SKM-1 treated with dmso at 0.1 percent for 144 hours (cell line): ENCODE data around the gene ARHGAP20.

ENCODE experiments used
- DNase-seq: peaks from one replicate; lab custom pipeline; 2025; ENCODE audit not compliant: unreplicated experiment; lab: John Stamatoyannopoulos, UW

ARHGAP20 gene, protein sequence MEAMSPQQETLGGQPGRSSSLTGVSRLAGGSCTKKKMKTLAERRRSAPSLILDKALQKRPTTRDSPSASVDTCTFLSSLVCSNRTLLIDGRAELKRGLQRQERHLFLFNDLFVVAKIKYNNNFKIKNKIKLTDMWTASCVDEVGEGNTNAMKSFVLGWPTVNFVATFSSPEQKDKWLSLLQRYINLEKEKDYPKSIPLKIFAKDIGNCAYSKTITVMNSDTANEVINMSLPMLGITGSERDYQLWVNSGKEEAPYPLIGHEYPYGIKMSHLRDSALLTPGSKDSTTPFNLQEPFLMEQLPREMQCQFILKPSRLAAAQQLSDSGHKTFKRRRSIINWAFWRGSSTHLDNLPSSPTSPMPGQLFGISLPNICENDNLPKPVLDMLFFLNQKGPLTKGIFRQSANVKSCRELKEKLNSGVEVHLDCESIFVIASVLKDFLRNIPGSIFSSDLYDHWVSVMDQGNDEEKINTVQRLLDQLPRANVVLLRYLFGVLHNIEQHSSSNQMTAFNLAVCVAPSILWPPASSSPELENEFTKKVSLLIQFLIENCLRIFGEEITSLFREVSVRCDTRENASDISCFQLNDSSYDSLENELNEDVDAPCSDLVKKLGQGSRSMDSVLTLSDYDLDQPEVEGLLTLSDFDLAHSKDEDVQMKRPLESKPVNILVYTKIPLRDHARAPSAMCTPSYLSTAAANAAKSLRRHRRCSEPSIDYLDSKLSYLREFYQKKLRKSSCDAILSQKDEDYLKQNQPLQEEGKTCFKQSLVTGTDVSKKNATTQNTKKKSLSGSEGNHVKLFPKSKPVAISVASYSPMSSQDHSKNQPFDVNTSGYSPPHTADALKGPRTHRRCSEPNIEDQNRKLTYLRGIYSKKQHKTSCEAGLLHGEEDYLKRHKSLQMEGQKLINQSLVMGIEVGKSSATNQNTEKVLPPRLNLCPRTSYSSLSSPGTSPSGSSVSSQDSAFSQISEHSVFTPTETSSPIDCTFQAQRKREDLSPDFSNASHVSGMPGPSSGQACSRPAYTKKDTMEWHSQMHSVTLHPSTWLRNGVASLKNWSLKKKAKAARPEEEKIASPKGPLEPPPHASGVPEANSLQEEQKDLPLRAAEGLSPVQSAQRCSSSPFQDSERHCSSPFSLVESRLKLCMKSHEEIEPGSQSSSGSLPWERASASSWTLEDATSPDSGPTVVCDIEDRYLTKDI

GRCh38 chr11:110711776-110712658 lies at the start of gene ARHGAP20:
TSS of gene ARHGAP20 (minus strand) at chr11:110712437. CDS start at chr11:110712231, 206 bp downstream.
- DNase-seq = no peak

GRCh38 chr11:110761991-110762390 lies 49.8 kb upstream of the ARHGAP20 start:
- DNase-seq = no peak

- no peak for DNase-seq
These were observed 48.9 kb upstream of the ARHGAP20 start for GRCh38 chr11:110761131-110761530.

DNA sequence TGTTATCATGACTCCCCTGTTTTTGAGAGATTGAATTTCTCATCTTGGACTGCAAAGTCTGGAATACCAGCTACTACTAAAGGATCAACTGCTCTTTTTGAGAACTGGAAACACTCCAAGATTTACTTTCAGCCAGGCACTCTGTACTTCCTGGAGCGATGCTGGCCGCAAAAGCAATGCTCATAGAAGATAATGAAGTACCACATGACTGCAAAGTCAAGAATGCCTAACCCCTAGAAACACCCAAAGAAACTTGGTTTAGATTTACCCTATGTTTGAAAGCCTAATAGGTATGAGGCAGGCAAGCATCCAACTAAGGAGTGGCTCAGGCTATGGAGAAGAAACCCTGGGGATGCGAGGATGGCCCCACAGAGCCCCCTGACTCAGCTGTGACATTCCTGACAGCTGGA lies 47.7 kb upstream of the ARHGAP20 start:
- DNase-seq = no peak

- DNase-seq = no peak
These were observed 45.9 kb upstream of the ARHGAP20 start for GRCh38 chr11:110757962-110758755.

- no peak for DNase-seq
These were observed 44.8 kb upstream of the ARHGAP20 start for GRCh38 chr11:110757066-110757465.

GRCh38 chr11:110755941-110756340 lies 43.7 kb upstream of the ARHGAP20 start:
- DNase-seq = no peak

DNA sequence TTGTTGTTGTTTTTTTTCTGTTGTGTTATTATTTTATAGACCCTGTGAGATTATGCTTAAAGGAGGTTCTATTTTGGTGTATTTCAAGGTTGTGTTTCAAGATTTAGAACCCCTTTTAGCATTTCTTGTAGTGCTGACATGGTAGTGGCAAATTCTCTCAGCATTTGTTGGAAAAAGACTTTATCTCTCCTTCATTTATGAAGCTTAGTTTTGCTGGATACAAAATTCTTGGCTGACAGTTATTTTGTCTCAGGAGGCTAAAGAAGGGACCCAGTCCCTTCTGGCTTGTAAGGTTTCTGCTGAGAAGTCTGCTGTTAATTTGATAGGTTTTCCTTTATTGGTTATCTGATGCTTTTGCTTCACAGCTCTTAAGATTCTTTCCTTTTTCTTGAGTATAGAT lies 40.7 kb upstream of the ARHGAP20 start:
- DNase-seq = no peak

- DNase-seq = no peak
These were observed 37.9 kb upstream of the ARHGAP20 start for GRCh38 chr11:110750100-110750499.

DNA sequence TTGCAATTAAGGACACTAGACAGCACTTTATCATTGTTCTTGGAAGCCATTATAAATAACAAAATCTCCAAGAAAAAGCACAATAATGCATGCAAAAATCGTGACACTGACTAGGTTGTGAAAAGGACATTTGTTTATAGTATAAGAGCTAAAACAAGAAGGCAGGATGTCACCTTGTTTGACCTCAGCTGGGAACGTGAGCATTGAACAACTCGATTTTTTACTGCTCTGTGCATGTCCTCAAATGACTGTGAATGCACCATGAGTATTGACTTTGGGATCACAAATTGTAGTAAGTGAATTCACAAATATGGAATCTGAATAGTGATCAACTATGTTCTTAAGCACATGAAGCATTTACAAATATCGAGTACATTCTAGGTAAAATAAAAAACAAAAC lies 35.3 kb upstream of the ARHGAP20 start:
- no peak for DNase-seq

- DNase-seq = no peak
These were observed 26.4 kb upstream of the ARHGAP20 start for GRCh38 chr11:110738641-110739040.

DNA sequence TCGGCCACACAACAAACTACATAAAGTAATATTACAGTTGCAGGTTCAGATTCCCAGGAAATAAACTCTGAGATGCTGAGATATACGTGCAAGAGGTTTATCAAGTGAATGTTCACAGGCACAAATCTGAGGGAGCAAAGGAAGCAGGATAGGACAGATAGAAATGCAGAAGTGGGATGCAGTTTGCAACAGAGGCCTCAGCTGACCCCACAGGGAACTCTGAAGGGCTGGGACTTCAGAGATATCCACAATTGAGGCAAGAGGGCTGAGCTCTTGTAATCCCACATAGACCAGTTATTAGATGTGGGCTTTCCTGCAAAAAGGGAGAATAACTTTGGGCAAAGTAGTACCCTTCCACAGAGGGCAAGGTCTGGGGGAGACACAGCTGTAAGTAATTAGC lies 25.4 kb upstream of the ARHGAP20 start:
- DNase-seq = no peak

DNA sequence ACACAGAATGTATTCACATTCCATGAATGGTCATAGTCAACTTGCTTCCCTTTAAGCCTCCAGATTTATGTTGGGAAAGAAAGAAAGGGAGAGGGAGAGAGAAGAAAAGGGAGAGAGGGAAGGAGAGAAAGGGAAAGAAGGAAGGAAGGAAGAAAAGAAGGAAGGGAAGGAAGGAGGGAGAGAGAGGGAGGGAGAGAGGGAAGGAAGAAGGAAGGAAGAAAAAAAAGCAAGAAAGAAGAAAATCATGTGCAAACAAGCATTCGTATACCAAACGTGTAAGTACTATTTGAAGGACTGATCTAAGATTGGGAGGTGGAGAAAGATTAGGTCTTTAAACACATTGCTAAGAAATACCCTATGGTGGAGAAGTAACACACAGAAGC lies 23.9 kb upstream of the ARHGAP20 start:
- DNase-seq = no peak

DNA sequence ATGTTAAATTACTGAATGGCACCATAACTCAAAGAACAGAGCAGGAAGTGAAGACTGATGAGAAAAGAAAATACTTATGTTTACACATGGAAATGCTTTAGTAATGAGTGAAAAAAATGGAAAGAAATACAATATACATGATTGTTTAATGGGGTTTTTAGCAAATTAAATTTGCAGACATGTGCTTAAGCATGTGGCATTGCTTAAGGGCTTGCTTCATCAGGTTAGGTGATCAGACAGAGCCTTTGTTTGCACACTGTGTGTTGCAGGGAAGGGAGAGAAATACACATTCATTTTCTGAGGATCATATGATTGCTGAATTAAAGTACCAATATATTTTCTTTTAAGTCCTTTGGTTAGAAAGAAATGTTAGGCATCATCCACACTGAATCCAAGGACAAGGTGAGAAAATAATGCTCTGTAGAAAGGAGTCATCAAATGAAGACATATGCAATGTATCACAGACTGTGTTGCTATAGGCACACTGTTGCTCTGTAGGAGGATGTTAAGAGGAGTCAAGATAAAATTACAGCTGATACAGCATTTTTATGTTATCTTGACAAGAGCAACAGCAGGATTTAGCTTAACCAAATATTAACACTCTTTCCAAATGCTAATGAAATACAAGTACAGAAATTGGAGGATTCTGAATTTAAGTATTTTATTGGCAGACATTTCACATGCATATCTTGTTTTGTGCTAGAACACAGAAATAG lies 23.4 kb upstream of the ARHGAP20 start:
- no peak for DNase-seq

DNA sequence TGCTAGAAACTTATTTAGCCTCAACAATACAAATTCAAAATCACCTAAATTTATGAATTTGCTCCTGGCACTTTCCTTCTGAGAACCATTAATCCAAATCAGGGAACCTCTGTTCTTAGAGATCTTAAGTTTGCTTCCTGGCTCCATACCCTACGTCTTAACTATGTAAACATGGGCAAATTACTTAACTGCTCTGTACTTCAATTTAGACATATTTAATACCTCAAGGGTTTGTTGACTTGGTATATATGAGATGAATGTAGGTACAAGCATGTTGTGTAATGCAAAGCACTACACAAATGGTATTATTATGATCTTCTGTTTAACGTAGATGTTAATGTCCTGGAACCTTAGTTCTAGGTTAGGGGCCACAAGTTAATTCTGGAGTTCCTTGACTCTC lies 22.6 kb upstream of the ARHGAP20 start:
- no peak for DNase-seq

DNA sequence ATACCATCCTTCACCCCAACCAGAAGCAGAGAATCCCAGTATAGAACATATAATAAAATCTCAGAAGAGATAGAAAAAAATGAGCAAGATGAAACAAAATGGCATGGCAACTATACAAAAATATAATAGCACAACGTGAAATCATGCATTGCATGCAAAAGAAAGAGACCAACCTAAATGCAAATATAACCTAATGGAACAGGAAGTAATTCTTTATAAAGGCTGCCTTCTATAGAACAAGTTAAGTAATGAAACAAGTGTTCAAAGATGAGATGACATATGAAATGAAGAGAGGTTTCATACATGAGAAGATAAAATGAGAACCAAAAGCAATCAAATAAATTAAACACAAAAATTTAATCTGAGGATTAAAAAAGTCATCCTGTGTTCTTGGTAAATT lies 18.5 kb upstream of the ARHGAP20 start:
- DNase-seq = no peak

GRCh38 chr11:110728883-110729282 lies 16.6 kb upstream of the ARHGAP20 start:
- DNase-seq = no peak

- DNase-seq = no peak
These were observed 16.2 kb upstream of the ARHGAP20 start for GRCh38 chr11:110728476-110728875.

GRCh38 chr11:110724358-110724757 lies 12.1 kb upstream of the ARHGAP20 start:
- DNase-seq = no peak
